GM20000 (cell line): Measurements from ENCODE around the gene NFKBIZ.
A peak's percentile ranks its signal among the peaks of the same experiment; 100 is the strongest.

Source experiments
- DNase-seq: peaks from one replicate; pipeline ENCODE4 v3.0.0; 2012; ENCODE audit warnings: low spot score
- TF ChIP-seq, protein P1 (sequence below): IDR thresholded peaks from 2 replicates; pipeline ENCODE4 v1.5.1; 2012; ENCODE audit warnings: mild to moderate bottlenecking, control low read depth; ENCODE audit errors: extremely low read depth, missing control alignments

The NFKBIZ gene, protein sequence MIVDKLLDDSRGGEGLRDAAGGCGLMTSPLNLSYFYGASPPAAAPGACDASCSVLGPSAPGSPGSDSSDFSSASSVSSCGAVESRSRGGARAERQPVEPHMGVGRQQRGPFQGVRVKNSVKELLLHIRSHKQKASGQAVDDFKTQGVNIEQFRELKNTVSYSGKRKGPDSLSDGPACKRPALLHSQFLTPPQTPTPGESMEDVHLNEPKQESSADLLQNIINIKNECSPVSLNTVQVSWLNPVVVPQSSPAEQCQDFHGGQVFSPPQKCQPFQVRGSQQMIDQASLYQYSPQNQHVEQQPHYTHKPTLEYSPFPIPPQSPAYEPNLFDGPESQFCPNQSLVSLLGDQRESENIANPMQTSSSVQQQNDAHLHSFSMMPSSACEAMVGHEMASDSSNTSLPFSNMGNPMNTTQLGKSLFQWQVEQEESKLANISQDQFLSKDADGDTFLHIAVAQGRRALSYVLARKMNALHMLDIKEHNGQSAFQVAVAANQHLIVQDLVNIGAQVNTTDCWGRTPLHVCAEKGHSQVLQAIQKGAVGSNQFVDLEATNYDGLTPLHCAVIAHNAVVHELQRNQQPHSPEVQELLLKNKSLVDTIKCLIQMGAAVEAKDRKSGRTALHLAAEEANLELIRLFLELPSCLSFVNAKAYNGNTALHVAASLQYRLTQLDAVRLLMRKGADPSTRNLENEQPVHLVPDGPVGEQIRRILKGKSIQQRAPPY

DNA sequence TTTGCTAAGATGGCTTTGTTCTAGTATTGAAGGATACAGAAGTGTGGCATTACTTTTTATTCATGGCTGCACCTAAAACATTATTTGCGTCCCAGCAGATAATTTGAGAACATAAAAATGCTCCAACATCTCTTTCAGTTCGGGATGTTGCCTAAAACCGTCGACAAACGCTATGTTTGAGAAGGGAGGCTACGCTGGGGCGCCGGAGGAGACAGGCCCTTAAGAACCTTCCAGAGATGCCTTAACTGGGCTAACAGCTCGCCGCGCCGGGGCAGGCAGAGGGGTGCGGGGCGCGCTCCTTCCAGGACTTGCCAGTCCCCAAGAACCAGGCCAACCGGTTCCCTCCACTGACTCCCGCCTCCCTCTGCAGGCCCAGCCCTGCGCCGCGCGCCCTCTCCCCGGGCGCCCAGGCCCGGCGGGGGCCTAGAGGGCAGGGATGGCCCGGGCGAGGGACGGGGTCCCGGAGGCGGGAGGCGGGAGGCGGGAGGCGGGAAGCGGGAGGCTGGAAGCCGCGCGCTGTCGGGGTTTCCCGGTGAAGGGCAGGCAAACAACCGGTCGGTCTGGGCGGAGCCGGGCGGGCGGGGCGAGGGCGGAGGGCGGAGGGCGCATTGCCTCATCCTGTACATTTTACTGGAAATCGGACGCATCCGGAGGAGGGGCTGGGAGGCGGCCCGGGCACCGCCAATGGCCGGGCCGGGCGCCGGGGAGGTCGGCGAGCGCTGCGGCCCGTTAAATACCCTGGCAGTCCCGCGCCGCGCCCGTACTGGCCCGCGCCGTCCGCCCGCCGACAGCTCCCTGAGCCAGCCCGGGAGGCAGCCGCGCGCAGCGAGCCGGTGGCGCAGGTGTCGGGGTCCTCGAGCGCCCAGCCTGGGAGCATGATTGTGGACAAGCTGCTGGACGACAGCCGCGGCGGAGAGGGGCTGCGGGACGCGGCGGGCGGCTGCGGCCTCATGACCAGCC is at the start of gene NFKBIZ:
NFKBIZ (plus strand) TSS at position 761 of the 960 bp plus-strand sequence; CDS start at position 876, 115 bp downstream.
- TF ChIP-seq, protein P1, sequence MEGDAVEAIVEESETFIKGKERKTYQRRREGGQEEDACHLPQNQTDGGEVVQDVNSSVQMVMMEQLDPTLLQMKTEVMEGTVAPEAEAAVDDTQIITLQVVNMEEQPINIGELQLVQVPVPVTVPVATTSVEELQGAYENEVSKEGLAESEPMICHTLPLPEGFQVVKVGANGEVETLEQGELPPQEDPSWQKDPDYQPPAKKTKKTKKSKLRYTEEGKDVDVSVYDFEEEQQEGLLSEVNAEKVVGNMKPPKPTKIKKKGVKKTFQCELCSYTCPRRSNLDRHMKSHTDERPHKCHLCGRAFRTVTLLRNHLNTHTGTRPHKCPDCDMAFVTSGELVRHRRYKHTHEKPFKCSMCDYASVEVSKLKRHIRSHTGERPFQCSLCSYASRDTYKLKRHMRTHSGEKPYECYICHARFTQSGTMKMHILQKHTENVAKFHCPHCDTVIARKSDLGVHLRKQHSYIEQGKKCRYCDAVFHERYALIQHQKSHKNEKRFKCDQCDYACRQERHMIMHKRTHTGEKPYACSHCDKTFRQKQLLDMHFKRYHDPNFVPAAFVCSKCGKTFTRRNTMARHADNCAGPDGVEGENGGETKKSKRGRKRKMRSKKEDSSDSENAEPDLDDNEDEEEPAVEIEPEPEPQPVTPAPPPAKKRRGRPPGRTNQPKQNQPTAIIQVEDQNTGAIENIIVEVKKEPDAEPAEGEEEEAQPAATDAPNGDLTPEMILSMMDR, result no peak
- peak; percentile 98 for DNase-seq

DNA sequence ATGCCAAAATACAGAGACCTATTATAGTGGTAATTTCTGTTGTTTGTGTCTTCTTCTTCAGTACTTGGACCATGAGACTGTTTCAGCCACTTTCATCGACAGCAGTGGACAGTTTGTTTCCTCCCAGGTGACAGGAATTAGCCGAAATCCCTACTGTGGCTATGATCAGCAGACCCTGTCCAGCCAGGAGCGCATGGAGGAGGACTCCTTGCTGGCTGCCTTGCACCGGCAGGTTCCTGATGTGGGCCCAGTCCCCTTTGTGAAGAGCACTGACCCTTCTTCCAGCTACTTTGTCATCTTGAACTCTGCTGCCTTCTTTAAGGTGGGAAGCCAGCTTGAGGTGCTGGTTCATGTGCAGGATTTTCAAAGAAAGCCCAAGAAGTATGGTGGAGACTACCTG is 48.1 kb upstream of the NFKBIZ start:
- DNase-seq, result no peak
- TF ChIP-seq, protein P1, result no peak

DNA sequence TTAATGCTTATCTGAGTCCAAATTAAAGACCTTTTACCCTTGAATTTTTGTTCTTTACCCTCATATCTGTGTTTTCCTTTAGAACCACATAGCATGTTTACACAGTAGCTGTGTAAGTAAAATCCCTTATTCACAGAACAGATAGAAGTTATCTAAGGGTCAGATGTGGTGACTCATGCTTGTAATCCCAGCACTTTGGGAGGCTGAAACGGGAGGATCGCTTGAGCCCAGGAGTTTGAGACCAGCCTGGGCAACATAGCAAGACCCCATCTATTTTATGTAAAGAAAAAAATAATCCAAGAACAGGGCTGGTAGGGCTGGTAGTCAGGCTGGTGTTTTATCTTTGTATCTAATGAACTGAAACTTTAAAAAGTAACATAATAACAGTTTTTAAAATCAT is 47.1 kb upstream of the NFKBIZ start:
- DNase-seq, result no peak
- TF ChIP-seq, protein P1, result no peak

DNA sequence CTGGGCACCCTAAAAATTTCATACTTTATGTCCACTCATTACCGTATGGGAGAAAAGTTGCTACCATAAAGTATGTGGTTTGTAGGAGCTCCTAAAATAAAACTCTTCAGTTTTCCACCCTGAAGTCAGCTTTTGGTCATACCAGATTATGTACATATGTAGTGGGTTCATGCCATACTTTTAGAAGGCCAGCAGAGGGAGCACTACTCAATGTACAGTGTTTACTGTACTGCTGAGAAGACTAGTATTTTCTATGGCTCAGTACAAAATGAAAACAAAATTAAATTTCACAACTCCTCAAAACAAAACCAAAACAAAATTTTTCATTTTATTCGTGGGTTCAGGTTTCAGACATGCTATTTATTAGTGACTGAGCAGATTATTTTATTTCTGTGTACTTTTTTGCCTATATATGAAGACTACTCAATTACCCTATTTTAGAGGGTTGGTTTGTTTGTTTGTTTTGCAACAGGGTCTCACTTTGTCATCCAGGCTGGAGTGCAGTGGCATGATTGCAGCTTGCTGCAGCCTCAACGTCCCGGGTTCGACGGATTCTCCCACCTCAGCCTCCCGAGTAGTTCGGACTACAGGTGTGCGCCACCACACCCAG is 46.0 kb upstream of the NFKBIZ start:
- TF ChIP-seq, protein P1, result peak; percentile 63
- peak; percentile 63 for DNase-seq

DNA sequence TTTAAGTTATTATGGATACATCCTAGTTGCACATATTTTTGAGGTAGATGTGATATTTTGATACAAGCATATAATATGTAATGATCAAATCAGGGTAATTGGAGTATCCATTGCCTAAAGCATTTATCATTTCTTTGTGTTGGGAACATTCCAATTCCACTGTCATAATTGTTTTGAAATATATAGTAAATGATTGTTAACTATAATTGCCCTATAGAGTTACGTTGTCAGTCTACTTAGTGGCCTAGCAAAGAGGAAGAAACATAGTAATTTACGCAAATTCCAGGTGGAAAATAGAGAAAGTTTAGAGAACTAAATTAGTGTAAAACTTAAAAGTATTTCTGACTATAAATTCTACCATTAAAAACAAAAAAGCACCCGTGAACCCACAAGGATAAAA is 45.4 kb upstream of the NFKBIZ start:
- no peak for DNase-seq
- TF ChIP-seq, protein P1, result no peak

DNA sequence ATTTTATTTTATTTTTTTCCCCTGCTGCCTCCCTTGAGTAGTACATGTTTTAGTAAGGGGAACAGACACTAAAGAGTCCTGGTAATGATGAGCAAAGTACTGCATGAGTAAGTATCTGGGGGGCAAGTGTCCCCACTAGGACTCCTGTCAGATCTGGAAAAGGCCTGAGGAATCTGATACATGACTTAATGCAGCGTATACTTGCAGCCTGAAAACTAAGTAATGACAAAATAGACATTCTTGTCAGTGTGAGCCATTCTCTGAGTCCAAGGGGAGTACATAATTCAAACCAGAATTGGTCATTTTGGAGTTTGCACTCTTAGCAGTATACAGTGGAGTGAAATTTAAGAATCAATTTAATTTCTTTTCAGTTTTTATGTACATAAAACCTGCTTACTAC is 42.8 kb upstream of the NFKBIZ start:
- TF ChIP-seq, protein P1, result no peak

More for the DNA sequence above, 42.8 kb upstream of the NFKBIZ start:
- DNase-seq, result no peak
